SH-SY5Y (cell line): ENCODE results near the gene UBE4B.

Experiments
- GATA2 ChIP-seq: IDR thresholded peaks from 2 replicates; pipeline ENCODE4 v1.6.1; 2011; ENCODE audit warnings: mild to moderate bottlenecking, low read depth, low read length
- GATA3 ChIP-seq: IDR thresholded peaks from 2 replicates; pipeline ENCODE4 v1.6.1; 2011; ENCODE audit warnings: low read depth, mild to moderate bottlenecking, low read length, moderate library complexity

GRCh38 chr1:10187026-10187334 is 154.2 kb downstream of the UBE4B start:
- TF ChIP-seq GATA2 = no peak
- no peak for TF ChIP-seq GATA3
